Hepatocyte (in vitro differentiated cells): ENCODE measurements around the gene HPCAL4. TPM values are rescaled to one million over a fixed set of nuclear protein-coding genes. Genes with fewer than 3 reads are reported as not detected.

ENCODE experiments used
- DNase-seq: peaks from one replicate; pipeline ENCODE4 v3.0.0-alpha.2; 2016; ENCODE audit warnings: low spot score
- H2AFZ ChIP-seq: fragments of 200-600 bp; sonication (generic); 2 replicates; pipeline ENCODE4 v1.6.0; 2016; ENCODE audit warnings: antibody characterized with exemption, mild to moderate bottlenecking
- H3K27ac ChIP-seq: fragments of 200-600 bp; sonication (generic); 2 replicates; pipeline ENCODE4 v1.5.1; 2016; ENCODE audit warnings: mild to moderate bottlenecking
- H3K27me3 ChIP-seq: fragments of 200-600 bp; sonication (generic); 2 replicates; pipeline ENCODE4 v1.6.1; 2016
- H3K36me3 ChIP-seq: fragments of 200-600 bp; sonication (generic); replicated peaks from 2 replicates; pipeline ENCODE4 v1.5.1; 2016; ENCODE audit warnings: low read depth; ENCODE audit not compliant: insufficient read depth
- H3K4me1 ChIP-seq: fragments of 200-600 bp; sonication (generic); 2 replicates; pipeline ENCODE4 v1.5.1; 2016; ENCODE audit warnings: mild to moderate bottlenecking, moderate library complexity; ENCODE audit not compliant: insufficient read depth
- H3K4me2 ChIP-seq: fragments of 200-600 bp; sonication (generic); 2 replicates; pipeline ENCODE4 v1.6.0; 2016
- H3K4me3 ChIP-seq: fragments of 200-600 bp; sonication (generic); 2 replicates; pipeline ENCODE4 v1.5.1; 2016; ENCODE audit warnings: mild to moderate bottlenecking
- H3K79me2 ChIP-seq: fragments of 200-600 bp; sonication (generic); 2 replicates; pipeline ENCODE4 v1.6.0; 2017; ENCODE audit warnings: mild to moderate bottlenecking
- H3K9me2 ChIP-seq: fragments of 200-600 bp; sonication (generic); replicated peaks from 2 replicates; pipeline ENCODE4 v1.6.0; 2017; ENCODE audit warnings: mild to moderate bottlenecking; ENCODE audit not compliant: insufficient read depth
- H3K9me3 ChIP-seq: fragments of 200-600 bp; sonication (generic); 2 replicates; pipeline ENCODE4 v1.5.1; 2016; ENCODE audit warnings: low read depth, mild to moderate bottlenecking
- H4K20me1 ChIP-seq: fragments of 200-600 bp; sonication (generic); 2 replicates; pipeline ENCODE4 v1.6.0; 2016; ENCODE audit warnings: mild to moderate bottlenecking; ENCODE audit not compliant: insufficient read depth, poor library complexity, severe bottlenecking
- CTCF ChIP-seq: fragments of 200-600 bp; sonication (generic); IDR thresholded peaks from 2 replicates; pipeline ENCODE4 v1.5.1; 2016; ENCODE audit warnings: antibody characterized with exemption, mild to moderate bottlenecking; ENCODE audit not compliant: poor library complexity
- EZH2 ChIP-seq: fragments of 200-600 bp; sonication (generic); IDR thresholded peaks from 2 replicates; pipeline ENCODE4 v1.6.1; 2016; ENCODE audit warnings: antibody characterized with exemption, mild to moderate bottlenecking, borderline replicate concordance
- EZH2phosphoT487 ChIP-seq: fragments of 200-600 bp; sonication (generic); IDR thresholded peaks from one replicate; pipeline ENCODE4 v1.6.1; 2018; ENCODE audit warnings: antibody characterized with exemption, mild to moderate bottlenecking, low read depth, moderate library complexity; ENCODE audit not compliant: unreplicated experiment, severe bottlenecking
- WGBS: methylation state at CpG from one replicate; pipeline ENCODE4 v1.1.6; 2016; ENCODE audit warnings: low lambda C conversion rate; ENCODE audit errors: missing lambda C conversion rate; 5-methylcytosine and 5-hydroxymethylcytosine counted together
- polyA plus RNA-seq: library from polyadenylated mRNA; unstranded; fragments of >200 nt; fragmentation: Nextera tagmentation; extraction: Ambion mirVana; gene quantifications from 2 replicates; pipeline ENCODE4 v1.2.1, GENCODE V29; 2016
- total RNA-seq: library from RNA; depleted of rRNA; stranded (reverse); fragments of >200 nt; gene quantifications from 2 replicates; pipeline ENCODE4 v1.2.3, GENCODE V29; 2014

HPCAL4 gene
- total and polyA plus RNA-seq, 2 experiments from 2014 or later, result 13.8 to 15.8 TPM

DNA sequence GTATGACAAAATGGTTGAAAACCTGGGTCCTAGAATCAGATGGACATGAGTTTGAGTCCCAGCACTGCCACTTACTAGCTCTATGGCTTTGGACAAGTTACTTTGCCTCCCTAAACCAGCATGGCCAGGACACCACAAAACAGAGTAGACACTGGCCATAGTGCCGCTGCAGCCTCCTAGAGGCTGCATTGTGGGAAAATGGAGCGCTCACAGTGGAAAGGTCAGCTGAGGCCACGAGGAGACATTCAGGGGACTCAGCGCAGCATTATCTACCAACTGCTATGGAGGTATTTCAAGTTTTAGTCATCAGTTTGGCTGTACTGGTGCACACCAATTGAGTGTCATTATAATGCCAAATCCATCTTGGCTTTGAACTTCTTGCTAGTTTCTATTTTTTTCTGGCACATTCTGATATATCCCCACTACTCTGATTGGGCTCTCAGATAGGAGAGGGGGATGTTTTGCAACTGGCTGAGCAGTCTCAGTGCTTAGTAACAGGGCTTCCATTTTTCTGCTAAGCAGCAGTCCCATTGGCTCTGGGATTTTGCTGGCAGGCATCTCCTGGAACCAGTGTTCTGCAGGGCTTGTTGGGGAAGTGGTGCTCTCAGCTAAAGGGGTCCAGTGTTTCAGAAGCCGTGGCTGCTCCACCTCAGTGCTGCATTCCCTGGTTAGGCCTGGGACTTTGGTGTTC lies 35.5 kb downstream of the HPCAL4 start:
- no peaks in the 10 kb centered on the region for H3K9me2 ChIP-seq
- TF ChIP-seq EZH2phosphoT487 (no peak), CTCF (no peak)
- H3K27me3 ChIP-seq, result no peaks in the 10 kb centered on the region
- H3K36me3 ChIP-seq, result no peaks in the 10 kb centered on the region
- no peak overlapping the region for H2AFZ ChIP-seq
- no peaks in the 10 kb centered on the region for H3K4me1 ChIP-seq
- WGBS, result 77% methylated on average over 5 of the region's 5 CpGs
- H3K27ac ChIP-seq, result no peak overlapping the region
- H4K20me1 ChIP-seq, result no peaks in the 10 kb centered on the region
- H3K4me2 ChIP-seq, result no peak overlapping the region
- DNase-seq, result no peak
- H3K9me3 ChIP-seq, result no peaks in the 10 kb centered on the region
- H3K79me2 ChIP-seq, result no peaks in the 10 kb centered on the region
- H3K4me3 ChIP-seq, result no peak overlapping the region

DNA sequence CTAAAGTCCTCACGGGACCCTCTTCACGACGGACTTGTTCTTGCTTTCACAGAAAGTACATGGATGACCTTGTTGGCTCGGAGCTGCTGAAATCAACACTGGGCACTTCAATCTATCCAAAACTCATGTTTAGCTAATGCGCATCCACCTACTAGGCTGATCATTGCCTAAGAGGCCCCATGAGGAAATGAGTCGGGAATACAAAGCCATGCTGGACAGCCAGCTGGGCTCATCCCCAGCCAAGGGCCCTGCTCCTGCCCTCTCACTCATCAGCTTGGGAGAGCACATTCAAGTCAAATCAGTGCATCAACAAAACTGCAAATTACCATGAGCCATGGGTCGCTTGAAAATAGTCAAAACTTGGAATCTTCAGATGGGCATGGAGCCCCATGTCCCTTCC lies 36.9 kb downstream of the HPCAL4 start:
- Histone ChIP-seq H3K4me1 (no peaks in the 10 kb centered on the region), H3K9me3 (no peaks in the 10 kb centered on the region), H4K20me1 (no peaks in the 10 kb centered on the region), H3K4me3 (no peak overlapping the region), H2AFZ (no peak overlapping the region), H3K36me3 (no peaks in the 10 kb centered on the region), H3K27me3 (no peaks in the 10 kb centered on the region), H3K79me2 (no peaks in the 10 kb centered on the region), H3K4me2 (no peak overlapping the region), H3K9me2 (no peaks in the 10 kb centered on the region), H3K27ac (no peak overlapping the region)
- 89% methylated on average over 7 of the region's 7 CpGs for WGBS
- no peak for DNase-seq
- no peak for TF ChIP-seq EZH2phosphoT487
- TF ChIP-seq EZH2, result no peak
- TF ChIP-seq CTCF, result no peak

GRCh38 chr1:39653546-39654031 lies 37.6 kb downstream of the HPCAL4 start:
- no peaks in the 10 kb centered on the region for H3K4me1 ChIP-seq
- no peak overlapping the region for H3K4me2 ChIP-seq
- H3K9me2 ChIP-seq, result no peaks in the 10 kb centered on the region
- H3K79me2 ChIP-seq, result no peaks in the 10 kb centered on the region
- no peaks in the 10 kb centered on the region for H3K36me3 ChIP-seq
- H4K20me1 ChIP-seq, result no peaks in the 10 kb centered on the region
- peak; percentile 90 for DNase-seq
- H2AFZ ChIP-seq, result no peak overlapping the region
- WGBS, result 14% methylated on average over 8 of the region's 8 CpGs
- no peaks in the 10 kb centered on the region for H3K9me3 ChIP-seq
- TF ChIP-seq EZH2phosphoT487 (no peak), CTCF (peak; percentile 90)
- no peak overlapping the region for H3K27ac ChIP-seq
- no peak overlapping the region for H3K4me3 ChIP-seq
- no peaks in the 10 kb centered on the region for H3K27me3 ChIP-seq

DNA sequence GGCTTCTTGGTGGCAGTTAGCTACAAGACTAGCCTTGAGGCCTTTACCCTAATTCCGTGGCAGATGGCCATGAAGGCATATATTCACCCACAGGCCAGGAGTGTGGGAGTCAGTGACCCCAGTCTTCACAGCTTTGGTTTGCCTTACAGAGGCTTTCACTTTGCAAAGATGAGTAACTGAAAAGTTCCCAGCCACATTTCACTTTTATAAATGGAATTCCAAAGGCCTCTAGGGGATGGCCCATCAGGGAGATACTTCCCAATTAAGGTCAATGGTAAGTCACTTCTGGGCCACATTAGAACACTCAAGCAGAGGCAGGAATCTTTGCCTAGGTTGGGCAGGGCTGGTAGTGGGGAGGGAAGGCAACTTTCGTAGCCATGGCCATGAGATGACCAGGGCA lies 38.7 kb downstream of the HPCAL4 start:
- Histone ChIP-seq H2AFZ (no peak overlapping the region), H3K27ac (no peak overlapping the region), H3K4me1 (no peaks in the 10 kb centered on the region), H3K9me2 (no peaks in the 10 kb centered on the region), H3K36me3 (no peaks in the 10 kb centered on the region), H3K27me3 (no peaks in the 10 kb centered on the region), H3K79me2 (no peaks in the 10 kb centered on the region), H3K9me3 (no peaks in the 10 kb centered on the region), H4K20me1 (no peaks in the 10 kb centered on the region), H3K4me2 (no peak overlapping the region), H3K4me3 (no peak overlapping the region)
- TF ChIP-seq CTCF (no peak), EZH2phosphoT487 (no peak), EZH2 (no peak)
- DNase-seq, result no peak
- 92% methylated on average over 2 of the region's 2 CpGs for WGBS
